GM18861 (cell line): Measurements from ENCODE around the gene DPF1.
"Not testable (repeated sequence)": the region's sequence is repeated elsewhere in the genome, so short reads cannot be mapped to it uniquely, and the experiment has no call there.

Experiments used
- ATAC-seq: cut with Tn5 transposase; IDR thresholded peaks from one replicate; pipeline ENCODE4 v1.9.1; 2021; ENCODE audit not compliant: unreplicated experiment

The DPF1 gene

DNA sequence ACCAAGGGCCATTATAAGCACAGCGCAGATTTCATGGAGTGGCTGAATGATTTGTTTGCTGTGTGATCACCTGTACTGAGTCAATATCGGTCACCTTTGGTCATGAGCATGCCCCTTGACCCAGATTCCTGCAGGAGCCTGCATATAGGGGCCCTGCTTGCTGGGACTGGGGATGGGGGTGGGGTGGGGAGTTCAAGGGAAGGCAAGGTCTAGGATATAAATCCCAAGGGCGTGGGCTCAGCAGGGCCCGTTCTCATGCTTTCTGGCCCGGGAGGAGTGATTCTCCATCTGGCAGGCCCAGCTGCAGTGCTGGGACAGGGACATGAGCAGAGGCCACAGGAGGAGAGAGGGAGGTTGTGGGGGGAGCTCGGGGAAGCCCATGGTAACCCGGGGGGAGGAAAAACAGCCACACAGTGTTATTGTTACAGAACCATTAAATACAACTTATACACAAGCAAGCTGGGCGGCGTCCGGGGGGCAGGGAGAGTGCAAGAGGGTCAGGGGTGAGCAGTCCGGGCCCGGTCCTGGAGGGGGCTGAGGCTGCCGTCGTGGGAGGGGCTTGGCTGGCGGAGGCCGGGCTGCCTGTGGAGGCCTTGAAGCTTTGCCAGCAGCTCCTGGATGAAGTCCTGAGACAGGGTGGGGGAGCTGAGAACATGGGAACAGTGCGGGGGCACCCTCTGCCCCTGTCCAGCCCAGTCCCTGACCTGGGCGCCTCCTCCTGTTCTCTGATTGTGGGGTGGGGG lies 27.0 kb upstream of the DPF1 start:
- ATAC-seq, result no peak

DNA sequence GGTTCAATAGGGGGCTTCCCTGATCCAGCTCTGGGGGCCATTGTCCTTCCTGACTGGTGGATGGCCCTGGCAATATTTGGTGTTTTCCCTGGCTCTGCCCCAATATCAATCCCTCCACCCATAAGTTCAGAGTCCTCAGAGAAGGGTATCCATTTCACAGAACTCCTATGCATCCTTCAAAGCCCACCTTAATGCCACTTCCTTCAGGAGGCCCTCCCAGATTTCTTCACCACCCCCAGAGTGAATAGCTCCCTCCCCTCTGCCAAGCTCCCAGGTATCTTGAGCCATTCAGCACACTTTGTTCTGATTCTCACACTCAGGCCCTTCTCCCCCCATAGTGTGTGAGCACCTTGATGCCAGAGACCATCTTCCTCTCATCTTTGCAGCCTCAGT lies 26.4 kb upstream of the DPF1 start:
- no peak for ATAC-seq

DNA sequence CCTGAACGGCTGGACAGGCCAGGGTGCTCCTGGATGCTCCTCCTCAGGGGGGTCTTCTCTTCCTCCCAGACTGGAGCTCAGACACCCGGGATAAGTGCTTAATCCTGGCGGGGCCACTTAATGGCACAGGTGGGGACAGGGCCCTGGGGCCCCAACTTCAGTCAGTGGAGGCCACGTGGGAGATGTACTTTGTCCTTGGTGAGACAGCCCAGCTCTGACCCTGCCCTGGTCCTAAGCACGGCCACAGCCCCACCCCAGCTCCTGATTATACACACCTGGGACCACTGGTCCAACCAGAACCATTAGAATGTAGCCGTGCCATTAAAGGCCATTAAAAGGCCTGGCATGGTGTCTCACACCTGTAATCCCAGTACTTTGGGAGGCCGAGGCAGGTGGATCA lies 24.4 kb upstream of the DPF1 start:
- no peak for ATAC-seq

DNA sequence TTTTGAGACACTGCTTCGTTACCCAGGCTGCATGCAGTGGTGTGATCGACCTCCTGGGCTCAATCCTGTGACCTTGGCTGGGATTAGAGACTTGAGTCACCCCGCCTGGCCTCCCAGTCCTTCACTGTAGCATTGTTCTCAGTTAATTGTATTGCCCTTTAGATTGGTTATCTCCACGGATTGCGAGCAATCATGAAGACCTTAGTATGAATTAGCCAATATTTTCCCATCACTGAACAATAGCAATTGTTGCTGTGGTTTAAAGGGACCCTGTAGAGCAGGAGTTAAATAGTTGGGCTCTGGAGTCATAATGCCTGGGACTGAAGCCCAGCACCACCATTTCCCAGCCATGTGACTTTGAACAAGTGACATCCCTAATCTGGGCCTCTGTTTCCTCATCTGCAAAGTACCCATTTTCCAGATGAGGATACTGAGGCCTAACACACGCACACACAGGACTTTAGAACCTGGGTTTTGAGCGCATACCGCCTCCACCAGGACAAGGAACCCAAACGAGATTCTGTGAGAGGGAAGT lies 23.8 kb upstream of the DPF1 start:
- no peak for ATAC-seq

DNA sequence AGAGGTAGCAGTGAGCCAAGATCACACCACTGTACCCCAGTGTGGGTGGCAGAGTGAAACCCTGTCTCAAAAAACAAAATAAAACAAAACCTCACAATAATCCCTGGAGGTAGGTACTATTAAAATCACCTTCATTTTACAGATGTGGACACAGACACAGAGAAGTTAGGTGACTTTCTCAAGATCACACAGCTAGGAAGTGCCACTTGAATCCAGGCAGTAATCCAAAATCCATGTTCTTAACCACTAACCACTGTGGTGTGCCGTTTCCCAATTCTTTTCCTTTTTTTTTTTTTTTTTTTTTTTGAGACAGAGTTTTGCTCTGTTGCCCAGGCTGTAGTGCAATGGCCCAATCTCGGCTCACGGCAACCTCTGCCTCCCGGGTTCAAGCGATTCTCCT lies 23.1 kb upstream of the DPF1 start:
- ATAC-seq, result no peak

DNA sequence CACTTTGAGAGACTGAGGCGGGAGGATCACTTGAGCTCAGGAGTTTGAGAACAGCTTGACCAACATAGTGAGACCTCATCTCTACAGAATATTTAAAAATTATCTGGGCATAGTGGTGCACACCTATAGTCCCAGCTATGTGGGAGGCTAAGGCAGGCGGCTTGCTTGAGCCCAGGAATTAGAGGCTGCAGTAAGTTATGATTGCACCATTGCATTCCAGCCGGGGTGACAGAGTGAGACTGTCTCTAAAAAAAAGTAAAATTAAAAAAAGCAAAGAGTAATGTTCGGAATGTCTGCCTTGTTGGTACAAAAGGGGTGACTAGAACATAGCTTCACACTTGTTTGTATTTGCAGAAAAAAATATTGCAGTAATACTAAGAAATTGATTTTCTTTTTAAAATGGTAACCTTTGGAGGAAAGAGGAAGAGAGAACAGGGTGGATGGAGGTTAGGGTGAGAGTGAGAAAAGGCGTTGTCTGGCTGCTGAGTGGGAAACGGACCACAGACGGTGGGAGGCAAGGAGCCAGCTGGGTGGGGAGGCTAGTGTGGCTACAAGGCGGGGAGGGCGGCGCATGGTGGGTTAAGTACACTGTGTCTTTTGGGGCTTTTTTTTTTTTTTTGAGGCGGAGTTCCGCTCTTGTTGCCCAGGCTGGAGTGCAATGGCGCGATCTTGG lies 21.9 kb upstream of the DPF1 start:
- no peak for ATAC-seq

DNA sequence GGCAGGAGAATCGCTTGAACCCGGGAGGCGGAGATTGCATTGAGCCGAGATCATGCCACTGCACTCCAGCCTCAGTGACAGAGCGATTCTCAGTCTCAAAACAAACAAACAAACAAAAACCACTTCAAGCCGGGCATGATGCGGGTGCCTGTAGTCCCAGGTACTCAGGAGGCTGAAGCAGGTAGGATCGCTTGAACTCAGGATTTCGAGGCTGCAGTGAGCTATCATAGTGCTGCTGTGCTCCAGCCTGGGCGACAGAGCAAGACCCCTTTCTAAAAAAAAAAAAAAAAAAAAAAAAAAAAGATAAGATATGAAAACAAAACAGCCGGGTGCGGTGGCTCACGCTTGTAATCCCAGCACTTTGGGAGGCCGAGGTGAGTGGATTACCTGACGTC lies 19.3 kb upstream of the DPF1 start:
- ATAC-seq, result no peak

DNA sequence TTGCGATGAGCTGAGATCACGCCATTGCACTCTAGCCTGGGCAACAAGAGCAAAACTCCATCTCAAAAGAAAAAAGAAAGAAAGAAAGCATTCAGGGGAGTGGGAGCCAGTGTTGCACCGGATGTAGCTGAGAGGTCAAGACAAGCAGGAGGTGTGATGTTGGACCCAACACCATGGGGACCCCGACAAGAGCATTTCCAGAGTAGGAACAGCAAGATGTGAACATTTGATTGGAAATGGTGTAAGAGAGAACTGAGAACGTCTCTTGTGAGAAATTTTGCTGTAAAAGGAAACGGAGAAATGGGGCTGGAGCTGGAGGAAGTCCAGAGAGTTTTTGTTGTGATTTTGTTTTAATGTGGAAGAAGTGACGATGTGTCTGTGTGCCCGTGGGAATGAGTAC lies 15.8 kb upstream of the DPF1 start:
- no peak for ATAC-seq

DNA sequence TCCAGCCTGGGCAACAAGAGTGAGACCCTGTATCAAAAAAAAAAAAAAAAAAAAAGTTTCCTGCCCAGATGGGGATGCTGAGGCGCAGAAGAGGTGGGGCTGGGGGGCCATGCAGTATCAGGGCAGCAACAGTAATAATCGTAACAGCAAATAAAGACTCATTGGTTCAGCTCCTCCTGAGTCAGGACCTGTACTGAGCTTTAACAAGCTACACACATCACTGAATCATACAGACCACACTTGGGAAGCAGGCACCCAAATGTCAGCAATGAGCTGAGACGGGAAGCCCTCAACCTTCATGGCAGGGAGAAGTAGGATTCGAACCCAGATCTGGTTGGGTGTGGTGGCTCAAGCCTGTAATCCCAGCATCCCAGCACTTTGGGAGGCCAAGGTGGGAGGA lies 10.6 kb upstream of the DPF1 start:
- ATAC-seq, result no peak

DNA sequence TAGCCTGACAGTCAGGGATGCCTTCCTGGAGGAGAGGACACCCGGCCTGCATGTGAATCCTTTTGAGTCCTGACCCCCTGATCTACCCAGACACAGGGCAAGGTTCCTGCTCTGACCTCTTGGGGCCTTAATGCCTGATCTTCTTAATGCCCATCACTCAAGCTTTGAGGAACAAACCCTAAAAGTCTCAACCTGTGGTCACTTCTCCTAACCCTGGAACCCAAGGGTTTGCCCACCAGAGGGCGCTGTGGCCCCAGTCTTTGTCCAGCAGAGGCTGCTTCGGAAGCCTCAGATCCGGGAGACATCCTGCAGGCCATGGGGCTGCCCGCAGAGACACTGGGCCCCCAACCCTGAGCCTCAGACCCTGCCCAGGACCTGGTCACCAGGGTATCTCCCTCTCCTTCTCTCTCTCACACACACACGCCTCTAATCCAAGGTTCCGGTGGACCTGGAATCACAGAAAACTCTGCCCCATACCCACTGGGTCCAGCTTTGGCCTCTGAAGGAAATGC lies 9.8 kb upstream of the DPF1 start:
- ATAC-seq, result no peak

DNA sequence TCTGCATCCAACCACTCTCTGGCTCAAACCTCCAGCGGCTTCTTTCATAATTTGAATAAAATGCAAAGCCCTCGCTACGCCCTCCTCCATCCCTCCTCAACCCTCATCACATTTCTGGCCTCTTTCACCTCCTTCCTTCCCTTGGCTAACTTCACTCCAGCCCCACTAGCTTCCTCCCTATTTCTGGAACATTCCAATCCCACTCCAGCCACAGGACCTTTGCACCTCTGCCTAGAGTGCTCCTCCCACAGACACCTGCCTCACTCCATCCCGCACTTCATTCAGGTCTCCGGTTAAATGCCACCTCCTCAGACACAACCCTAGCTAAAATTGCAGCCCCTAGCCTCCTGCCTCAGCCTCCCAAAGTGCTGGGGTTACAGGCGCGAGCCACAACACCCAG lies 7.9 kb upstream of the DPF1 start:
- no peak for ATAC-seq

DNA sequence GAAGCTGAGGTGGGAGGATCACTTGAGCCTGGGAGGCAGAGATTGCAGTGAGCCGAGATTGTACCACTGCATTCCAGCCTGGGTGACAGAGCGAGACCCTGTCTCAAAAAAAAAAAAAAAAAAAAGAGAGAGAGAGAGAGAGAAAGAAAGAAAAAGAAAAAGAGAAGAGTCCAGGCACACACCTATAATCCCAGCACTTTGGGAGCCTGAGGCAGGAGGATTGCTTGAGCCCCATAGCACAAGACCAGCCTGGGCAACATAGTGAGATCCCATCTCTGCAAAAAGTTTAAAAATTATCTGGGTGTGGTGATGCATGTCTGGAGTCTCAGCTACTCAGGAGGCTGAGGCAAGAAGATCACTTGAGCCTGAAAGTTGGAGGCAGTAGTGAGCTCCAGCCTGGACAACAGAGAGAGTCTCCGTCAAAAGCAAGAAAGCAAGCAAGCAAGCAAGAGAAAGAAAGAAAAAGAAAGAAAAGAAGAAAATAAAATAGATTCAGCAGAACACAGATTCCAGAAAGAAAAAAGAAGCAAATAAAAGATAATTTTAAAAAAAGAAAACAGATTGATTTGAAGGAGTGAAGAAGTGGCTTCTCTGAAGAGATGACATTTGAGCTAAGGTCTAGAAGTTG lies 6.6 kb upstream of the DPF1 start:
- not testable (repeated sequence) for ATAC-seq

DNA sequence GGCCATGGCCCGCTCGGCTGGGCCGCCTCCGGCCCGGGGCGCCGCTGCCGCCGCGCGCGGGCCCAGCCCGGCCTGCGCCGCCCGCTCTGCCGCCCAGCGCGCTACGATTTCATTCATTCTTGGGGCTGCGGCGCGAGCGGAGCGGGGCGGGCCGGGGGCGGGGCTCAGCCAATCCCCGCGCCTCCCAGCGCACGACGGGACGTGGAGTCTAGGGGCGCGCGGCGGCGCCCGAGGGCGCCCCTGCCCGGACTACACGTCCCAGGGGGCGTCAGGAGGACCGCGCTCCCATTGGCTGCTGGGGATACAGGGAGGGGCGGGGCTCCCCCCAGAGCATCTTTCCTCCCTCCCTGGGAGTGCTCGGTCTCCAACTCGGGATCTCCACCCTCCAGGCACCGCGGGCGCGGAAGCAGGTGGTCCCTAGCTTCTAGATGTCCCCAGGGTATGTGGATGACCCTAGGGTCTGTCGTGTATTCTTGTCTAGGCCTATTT lies 5.6 kb upstream of the DPF1 start:
- ATAC-seq, result peak; percentile 63

DNA sequence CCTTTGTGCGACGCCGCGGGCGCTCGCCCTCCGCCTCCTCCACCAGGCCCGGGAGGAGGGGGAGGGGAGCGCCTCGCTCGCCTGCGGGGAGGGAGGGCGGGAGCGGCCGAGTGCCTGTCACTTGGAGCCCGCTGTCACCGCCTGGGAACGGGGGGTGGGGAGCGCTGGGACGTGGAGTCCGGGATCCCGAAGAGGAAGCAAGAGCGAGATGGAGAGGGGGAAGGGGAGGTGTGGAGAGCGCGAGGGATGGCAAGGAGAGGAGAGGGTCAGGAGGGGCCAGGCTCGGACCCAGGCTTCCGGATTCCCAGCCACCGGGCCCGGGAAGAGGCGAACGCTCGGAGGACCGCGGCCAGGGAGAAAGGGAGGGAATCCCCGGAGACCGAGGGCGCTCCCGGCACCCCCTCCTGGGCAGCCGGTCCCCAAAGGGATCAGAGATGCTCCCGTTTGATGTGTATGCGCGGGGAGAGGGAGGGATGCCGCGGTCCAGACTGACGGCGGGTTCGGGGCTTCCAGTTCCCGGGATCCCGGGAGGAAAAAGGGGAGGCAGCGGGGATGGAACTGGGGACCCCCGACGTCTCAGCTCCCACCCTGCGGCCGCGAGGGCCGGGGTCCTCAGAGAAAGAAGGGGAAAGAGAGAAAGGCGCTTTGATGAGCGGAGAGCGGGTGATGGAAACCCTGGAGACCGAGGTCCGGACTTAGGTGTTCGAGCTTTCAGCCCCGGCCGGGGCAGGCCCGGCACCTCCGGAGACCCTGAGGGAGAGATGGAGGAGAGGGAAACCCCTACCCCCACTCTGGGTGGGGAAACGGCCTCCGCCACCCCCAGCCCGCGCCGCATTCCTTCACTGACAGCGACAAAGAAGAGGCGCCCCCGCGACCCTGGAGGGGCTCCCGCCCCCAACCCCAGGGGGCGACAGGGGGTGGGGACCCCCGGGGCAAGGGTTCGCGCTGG lies 4.7 kb upstream of the DPF1 start:
- ATAC-seq, result no peak

DNA sequence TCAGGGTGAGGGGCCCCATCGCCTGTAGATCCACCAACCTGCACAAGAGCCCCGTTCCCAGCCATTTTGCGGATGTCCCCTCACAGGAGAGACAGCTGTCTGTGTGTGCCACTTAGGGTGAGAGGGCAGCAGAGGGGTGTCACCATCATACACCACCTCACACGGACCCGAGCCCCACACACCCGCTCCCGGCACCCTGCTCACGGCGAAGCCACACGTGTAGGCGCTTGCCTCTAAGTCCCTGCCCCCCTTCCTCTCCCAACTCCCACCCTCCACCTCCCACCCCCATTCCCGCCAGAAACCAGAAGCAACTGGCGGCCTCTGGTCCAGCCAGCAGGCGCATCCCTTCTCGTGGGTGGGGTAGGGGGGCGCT lies 4.0 kb upstream of the DPF1 start:
- no peak for ATAC-seq

DNA sequence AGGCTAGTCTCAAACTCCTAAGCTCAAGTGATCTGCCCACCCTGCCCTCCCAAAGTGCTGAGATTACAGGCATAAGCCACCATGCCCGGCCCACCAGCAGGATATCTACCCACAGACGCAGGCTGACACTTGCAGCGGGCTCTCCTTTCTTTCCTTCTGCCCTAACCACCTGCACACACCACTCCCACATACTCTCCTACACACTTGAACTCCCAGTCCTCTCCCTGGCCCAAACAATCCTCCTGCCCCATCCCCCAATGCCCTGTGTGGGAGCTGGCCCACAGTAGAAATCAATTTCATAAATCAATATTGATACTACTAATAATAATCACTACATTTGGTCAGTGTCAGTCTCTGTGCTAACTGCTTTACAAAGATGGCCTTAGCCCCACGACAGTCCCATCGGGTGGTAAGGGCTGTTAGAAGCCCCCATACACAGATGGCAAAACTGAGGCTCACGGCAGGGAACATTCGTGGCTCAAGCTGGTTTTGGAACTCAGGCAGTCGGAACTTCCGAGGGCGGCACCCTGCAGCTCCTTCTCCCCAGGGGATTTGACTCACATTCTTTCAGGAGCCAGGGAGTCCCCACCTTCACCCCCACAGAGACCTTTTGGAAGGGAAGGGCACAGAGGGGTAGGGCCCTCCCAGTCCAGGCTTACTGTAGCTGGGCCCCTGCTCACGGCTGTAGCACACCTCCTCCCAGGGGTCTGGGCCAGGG lies 3.4 kb upstream of the DPF1 start:
- ATAC-seq, result no peak

DNA sequence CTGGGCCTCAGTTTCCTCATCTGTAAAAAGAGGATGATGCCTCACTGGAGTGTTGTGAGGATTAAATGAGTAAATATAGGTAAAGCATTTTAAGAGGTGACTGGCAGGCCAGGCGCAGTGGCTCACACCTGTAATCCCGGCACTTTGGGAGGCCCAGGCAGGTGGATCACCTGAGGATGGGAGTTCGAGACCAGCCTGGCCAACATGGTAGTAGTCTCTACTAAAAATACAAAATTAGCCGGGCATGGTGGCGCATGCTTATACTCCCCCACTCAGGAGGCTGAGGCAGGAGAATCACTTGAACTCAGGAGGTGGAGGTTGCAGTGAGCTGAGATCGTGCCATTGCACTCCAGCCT lies 819 bp upstream of the DPF1 start:
- not testable (repeated sequence) for ATAC-seq

DNA sequence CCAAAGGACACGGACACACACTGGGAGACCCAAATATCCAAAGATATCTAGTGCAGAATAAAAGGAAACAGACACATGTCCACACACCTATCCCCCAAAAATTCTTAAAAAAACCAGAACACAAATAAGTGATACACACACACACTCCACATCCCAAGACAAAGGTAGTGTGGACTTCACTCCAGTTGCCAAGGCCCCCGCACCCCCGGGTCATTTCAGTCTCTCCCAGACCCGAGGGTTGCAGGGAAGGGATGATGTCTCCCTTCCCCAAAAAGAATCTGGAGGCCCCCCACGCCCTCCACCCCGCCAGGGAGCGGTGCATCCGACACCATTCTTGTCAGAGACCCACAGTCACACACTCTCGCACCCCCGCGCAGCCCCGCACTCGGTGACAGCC lies 407 bp downstream of the DPF1 start:
- no peak for ATAC-seq

DNA sequence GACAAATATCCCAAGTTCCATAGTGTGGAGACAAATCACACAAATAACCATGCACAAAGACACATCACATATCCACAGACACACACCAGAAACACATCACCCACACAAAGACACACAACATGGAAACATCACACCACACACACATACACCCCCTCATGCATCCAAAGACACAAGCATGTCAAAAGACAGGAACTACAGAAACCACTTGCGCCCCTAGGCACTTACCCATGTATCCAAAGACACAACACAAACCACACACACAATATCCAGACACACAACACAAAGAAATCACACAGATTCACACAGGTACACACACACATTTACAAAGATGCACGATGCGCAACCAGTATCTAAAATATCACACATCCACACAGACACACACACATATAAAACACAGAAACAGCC lies 901 bp downstream of the DPF1 start:
- ATAC-seq, result no peak
